Keratinocyte (primary cell): ENCODE data around the gene TTYH1.

ENCODE experiments used
- EZH2 ChIP-seq: IDR thresholded peaks from one replicate; pipeline ENCODE4 v1.6.1; 2012; ENCODE audit warnings: inconsistent platforms, mild to moderate bottlenecking, low read length, moderate library complexity
- TF ChIP-seq, protein P1 (sequence below), 3 experiments: IDR thresholded peaks in 1 of 3; conservative IDR thresholded peaks in 1 of 3; optimal IDR thresholded peaks in 1 of 3; 2 replicates in 2 of 3; 3 replicates in 1 of 3; pipeline versions ENCODE3 to v1.5.1; 2011; ENCODE audit warnings: low read length in 3 of 3, mild to moderate bottlenecking in 3 of 3, moderate library complexity in 2 of 3, control low read depth in 1 of 3, inconsistent platforms in 1 of 3; ENCODE audit not compliant: insufficient read depth in 2 of 3; ENCODE audit errors: extremely low read depth in 1 of 3

DNA sequence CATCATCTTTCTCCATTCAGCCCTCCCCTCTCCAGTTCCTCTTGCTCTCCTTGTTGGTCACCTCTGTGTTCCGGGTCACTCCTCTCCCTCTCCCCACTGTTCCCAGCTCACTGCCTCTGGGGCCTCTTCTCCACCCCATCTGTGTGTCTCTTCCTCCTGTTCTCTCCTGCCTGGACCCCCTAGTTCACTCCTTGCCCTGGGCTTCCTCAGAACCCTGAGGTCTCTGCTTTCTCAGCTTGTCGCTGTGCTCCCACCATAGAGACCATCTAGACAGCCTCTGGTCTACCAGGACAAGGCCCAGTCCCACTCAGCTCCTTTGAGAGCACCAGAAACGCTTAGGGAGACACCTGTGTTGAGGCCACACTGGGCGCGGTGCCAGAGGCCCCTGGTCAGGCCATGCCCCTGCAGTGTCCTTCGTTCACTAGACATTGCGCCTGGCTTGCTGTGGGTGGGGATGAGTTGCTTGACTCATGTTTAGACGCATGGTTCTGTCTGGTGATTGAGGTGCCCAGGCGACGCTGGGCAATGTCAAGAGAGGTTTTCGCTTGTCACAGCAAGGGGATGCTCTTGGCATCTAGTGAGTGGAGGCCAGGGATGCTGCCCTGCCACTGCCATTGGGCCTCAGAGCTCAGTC is 43.5 kb downstream of the TTYH1 start:
- TF ChIP-seq, protein P1, sequence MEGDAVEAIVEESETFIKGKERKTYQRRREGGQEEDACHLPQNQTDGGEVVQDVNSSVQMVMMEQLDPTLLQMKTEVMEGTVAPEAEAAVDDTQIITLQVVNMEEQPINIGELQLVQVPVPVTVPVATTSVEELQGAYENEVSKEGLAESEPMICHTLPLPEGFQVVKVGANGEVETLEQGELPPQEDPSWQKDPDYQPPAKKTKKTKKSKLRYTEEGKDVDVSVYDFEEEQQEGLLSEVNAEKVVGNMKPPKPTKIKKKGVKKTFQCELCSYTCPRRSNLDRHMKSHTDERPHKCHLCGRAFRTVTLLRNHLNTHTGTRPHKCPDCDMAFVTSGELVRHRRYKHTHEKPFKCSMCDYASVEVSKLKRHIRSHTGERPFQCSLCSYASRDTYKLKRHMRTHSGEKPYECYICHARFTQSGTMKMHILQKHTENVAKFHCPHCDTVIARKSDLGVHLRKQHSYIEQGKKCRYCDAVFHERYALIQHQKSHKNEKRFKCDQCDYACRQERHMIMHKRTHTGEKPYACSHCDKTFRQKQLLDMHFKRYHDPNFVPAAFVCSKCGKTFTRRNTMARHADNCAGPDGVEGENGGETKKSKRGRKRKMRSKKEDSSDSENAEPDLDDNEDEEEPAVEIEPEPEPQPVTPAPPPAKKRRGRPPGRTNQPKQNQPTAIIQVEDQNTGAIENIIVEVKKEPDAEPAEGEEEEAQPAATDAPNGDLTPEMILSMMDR (optimal IDR thresholded peaks at IDR 0.05 in 1 of 3, IDR thresholded peaks at IDR 0.05 in 1 of 3, conservative IDR thresholded peaks at IDR 0.05 in 1 of 3; ENCODE audit: extremely low read depth in 1 of 3, insufficient read depth in 2 of 3, low read length in 3 of 3): no peak
- no peak for TF ChIP-seq EZH2
